Measurements from ENCODE around the gene ANKRD7.

- no peak for TF ChIP-seq CTCF (IDR thresholded peaks at IDR 0.05)
- TF ChIP-seq POLR2A (IDR thresholded peaks at IDR 0.05): no peak
Observed at GRCh38 chr7:118243695-118244094, 19.2 kb downstream of the ANKRD7 start.
